GM19238 (cell line): ENCODE measurements around the gene NXNL1.
"Not testable (repeated sequence)": the region's sequence is repeated elsewhere in the genome, so short reads cannot be mapped to it uniquely, and the experiment has no call there.

ENCODE experiments used
- DNase-seq: peaks from one replicate; pipeline ENCODE4 v3.0.0; 2011; ENCODE audit warnings: low spot score; ENCODE audit not compliant: insufficient read length

NXNL1 gene

DNA sequence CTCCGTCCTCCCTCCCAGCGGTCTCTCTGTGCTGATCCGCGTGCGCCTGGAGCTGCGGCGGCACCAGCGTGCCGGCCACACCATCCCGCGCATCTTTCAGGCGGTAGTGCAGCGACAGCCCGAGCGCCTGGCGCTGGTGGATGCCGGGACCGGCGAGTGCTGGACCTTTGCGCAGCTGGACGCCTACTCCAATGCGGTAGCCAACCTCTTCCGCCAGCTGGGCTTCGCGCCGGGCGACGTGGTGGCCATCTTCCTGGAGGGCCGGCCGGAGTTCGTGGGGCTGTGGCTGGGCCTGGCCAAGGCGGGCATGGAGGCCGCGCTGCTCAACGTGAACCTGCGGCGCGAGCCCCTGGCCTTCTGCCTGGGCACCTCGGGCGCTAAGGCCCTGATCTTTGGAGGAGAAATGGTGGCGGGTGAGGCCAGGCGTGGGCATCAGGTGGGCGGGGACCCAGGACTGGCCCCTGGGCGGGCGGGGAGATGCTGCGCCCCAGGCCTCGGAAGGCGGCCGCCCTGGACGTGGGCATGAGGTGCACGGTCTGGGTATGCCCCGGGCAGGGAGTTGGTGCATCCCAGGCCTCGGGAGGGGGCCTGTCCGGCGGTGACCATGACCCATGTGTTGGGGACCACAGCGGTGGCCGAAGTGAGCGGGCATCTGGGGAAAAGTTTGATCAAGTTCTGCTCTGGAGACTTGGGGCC is 26.0 kb upstream of the NXNL1 start:
- DNase-seq = no peak

DNA sequence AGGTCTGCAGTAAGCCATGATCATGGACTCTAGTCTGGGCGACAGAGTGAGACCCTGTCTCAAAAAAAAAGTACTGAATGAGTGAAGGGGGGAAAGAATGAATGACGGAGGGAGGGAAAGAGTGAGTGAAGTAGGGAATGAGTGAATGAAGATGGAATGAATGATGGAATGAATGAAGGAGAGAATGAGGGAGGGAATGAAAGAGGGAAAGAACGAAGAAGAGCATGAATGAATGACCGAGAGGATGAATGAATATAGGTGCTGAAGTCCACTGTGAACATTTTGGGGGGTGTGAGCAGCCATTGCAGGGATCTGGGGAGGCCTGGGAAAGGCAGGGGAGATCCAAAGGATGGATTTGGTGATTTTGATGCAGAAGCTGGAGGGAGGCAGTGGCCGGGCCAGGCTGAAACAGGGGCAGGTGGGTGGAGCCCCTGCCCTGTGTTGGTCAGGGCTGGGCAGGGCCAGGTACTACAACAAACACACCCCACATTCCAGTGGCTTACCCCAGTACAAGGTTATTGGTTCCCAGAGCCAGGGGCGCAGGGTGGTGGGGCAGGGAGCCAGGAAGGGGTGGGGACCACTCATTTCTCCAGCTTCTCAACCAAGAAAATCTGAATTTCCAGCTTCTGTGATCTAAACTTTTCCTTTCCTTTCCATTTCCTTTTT is 23.9 kb upstream of the NXNL1 start:
- DNase-seq = no peak

DNA sequence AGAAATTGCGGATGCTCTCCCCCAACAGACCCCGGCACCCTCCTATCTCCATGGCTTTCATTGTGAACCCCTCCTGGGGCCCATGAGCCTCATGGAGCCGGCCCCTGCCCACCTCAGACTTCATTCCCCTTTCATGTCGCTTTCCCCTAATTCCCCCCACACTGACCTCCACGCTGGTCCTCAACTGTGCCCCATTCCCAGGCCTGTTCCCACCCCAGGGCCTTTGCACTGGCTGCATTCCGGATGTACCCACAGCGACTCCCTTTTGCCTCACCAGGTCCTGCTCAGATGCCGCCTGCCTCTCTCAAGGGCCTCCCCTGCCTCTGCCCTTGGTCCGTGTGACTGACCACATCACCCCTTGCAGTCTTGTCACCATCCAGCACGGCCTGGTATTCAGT is 22.9 kb upstream of the NXNL1 start:
- no peak for DNase-seq

DNA sequence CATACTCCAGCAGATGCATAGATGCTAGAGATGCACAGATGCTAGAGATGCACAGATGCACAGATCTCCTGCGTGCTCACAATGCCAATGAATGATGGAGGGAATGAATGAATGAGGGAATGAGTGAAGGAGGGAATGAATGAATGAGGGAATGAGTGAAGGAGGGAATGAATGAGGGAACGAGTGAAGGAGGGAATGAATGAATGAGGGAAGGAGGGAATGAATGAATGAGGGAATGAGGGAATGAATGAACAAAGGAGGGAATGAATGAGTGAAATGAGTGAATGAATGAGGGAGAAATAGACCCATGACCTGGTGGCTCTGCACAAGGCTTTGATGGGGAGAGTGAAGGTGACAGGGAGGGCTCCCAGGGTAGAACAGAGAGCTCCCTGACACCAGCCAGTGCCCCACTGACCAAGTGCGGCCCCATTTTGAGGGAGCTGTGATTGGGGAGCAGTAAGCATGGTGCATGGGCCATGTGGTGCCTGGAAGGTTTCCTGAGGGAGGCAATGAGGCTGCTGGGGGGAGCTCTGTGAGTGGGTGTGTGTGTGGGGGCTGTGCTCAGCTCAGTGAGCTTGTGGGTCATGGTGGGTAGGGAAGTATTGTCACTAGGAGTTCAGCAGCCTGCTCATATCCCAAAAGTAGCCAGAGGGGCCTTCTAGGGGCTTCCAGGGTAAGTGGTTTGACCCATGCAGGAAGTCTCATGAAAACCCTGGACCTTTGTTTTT is 22.3 kb upstream of the NXNL1 start:
- DNase-seq = no peak

DNA sequence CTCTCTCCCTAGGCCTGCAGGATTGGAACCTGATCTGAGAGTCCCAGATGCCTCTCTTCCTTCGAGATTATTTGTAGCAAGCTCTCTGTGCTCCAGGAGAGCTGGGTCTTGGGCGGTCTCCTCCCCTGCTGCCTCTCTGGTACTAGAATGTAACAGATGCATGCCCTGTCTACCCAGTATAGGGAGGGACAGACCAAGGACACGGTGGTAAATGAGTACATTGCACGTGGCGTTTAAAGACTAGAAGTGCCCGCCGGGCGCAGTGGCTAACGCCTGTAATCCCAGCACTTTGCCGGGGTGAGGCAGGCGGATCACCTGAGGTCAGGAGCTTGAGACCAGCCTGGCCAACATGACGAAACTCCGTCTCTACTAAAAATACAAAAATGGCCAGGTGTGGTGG is 21.3 kb upstream of the NXNL1 start:
- no peak for DNase-seq

DNA sequence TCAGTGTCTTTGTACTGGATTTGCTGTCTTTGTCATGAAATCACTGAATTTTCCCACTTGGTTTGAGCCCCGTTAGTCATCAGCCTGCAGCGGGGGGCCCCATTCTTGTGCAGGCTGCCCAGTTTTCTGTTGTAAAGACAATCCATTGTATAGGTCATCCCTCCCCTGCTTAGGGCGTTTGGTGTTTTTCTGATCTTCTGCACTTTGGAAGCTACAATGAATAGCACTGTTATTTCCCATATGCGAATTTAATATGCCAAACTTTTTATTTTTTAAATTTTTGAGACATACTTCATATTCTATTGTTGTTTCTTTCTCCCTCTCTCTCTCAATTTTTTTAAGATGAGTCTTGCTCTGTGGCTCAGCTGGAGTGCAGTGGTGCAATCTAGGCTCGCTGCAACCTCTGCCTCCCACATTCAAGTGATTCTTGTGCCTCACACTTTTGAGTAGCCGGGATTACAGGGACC is 18.6 kb upstream of the NXNL1 start:
- no peak for DNase-seq

DNA sequence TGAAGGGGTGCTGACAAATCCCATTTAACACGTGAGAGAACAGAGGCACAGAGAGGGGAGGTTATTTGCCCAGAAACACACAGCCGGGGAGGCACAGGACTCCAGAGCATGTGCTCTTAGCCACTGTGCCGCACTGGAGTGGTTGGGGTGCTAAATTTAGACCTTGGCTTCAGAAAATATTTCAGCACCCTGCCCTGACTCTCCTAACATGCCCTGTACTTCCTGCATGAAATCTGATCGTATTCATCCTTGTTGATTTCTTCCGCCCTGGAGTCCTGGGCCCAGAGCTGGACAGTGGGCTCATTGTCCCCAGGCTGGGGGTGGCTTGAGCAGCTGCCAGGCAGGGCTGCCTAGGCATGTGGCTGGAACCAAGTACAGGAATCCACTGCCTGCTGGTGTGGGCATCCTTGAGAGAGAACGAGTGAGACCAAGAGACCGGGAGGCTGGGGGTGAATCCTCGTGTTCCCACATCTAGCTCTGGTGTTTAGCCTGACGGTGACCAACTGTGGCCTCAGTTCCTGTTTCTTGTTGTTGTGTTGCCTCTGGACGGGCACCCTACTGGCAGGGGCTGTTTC is 14.9 kb upstream of the NXNL1 start:
- no peak for DNase-seq

DNA sequence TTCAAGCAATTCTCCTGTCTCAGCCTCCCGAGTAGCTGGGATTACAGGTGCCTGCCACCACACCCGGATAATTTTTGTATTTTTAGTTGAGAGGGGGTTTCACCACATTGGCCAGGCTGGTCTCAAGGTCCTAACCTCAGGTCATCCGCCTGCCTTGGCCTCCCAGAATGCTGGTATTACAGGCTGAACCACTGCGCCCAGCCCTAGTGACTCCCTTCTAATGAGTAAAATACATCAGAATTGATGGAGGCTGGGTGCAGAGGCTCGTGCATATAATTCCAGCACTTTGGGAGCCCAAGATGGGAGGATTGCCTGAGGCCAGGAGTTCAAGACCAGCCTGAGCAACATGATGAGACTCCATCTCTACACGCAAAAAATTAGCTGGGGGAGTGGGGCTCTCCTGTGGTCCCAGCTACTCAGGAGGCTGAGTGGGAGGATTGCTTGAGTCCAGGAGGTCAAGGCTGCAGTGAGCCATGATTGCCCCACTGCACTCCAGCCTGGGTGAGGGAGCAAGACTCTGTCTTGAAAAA is 14.3 kb upstream of the NXNL1 start:
- not testable (repeated sequence) for DNase-seq

DNA sequence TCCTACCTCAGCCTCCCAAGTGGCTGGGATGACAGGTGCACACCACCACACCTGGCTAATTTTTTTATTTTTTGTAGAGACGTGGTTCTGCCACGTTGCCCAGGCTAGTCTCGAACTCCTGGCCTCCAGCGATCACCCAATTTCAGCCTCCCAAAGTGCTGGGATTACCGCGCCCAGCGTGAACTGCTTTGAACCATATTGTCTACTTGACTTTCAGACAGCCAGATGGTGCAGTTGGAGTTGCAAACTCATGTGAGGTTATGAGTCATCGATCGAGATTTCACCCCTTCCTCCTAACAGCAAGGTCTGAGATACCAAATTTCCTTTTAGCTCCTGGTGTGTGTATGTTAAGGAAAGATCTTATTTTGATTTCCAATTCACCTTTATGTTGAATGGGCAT is 12.3 kb upstream of the NXNL1 start:
- no peak for DNase-seq

DNA sequence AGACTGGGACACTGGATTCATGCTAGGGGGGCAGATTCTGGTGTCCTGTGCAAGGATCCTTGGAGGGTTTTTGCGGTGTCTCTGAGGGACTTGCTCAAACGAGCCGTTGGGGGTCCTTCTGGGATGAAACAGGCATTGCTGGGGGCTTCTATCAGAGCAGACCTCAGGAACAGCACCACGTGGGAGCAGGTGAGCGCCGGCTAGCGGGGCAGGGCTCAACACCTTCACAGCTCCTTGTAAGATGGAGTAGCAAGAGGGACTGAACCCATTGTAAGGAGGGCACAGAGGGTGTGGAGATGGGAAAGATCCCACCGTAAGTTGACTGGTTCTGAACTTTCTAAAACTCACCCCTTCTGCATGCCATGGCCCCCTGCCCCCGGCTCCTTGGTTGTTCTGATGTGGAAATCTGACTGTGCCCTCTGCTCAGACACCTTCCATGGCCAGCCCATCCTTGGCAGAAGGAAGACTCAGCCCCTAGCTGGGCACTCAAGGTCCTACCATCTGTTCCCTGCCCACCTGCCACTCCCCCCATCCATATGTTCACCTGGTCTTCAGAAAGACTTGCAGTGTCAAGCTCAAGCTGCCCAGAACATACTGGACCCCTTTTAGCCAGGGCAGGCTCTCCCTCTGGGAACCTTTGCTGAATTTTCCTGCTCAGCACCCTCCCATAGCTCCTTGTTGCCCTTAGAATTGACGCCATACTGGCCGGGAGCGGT is 10.8 kb upstream of the NXNL1 start:
- no peak for DNase-seq

DNA sequence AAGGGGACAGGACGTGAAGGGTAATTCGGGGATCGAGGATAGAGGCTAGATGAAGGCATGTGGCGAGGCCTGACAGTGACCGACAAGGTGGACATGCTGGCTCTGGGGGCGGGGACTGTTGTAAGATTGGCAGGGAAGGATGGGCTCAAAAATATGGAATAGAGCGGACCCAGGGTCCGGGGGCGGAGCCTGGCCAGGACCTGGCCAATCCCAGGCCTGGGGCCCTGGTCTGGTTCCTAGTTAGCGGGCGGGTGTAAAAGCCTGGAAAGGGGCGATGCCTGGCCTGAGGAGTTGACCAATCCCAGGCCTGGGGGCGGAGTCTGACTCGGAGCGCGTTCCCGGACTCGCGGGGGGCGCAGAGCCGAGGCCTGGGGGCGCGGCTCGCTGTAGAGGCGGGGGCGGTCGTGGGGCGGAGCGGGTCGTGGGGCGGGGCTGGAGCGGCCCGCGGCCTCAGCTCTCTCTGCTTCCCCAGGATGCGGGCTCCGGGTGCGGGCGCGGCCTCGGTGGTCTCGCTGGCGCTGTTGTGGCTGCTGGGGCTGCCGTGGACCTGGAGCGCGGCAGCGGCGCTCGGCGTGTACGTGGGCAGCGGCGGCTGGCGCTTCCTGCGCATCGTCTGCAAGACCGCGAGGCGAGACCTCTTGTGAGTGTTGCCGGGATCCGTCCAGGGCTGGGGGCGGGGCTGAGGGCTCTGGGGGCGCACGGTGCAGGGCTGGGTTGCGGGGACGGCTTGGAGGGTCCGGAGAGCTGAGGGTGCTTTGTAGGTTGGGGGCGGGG is 9.5 kb upstream of the NXNL1 start, which contains the start of gene SLC27A1:
Gene SLC27A1 (plus strand): TSS at position 457 of the 774 bp plus-strand sequence. CDS start 17 bp downstream, at position 474.
- peak; percentile 84 for DNase-seq

DNA sequence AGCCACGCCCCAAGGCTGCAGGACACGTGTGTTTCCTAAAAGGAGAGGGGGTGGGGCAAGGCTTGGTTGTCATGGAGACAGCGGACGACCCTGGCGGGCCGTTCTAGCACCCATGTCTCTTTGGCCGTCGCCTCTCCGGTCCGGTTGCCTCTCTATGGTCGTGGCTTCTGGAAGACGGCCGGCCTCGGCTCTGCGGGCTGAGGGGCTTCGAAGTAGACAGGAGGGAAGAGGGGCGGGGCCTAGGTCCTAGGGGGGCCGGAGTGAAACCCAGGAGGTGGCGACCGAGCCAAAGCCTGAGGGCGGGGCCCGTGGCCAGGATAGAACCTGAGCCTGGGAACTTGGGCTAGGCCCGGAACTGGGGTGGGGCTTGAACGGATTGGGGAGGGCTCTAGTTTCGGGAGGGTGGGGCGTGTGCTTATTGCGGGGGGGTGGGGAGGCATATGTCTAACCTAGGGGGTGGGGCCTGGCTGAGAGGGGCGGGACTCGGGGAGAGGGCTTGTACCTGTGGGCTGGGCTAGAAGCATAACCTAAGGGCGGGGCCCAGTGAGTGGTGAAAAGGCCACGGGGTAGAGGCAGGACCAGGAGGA is 8.8 kb upstream of the NXNL1 start:
- DNase-seq = peak; percentile 69

DNA sequence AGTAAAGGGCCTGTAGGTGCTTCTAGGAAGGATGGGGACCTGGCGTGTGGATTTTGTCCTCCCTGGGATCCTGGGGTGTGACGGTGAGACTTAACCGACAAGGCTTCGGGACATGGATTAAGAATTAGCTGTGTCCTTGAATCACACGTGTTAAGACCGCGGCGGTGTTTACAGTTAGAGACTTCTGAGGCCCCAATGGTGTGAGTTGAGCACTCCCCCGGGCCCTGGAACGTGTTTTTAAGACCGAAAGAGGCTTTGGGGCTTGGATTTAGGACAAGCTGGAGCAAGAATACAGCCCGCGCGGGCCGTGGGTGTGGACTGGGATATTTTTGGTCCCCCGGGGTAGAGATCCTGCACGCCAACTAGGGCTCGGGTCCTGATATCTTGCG is 8.4 kb upstream of the NXNL1 start:
- no peak for DNase-seq

DNA sequence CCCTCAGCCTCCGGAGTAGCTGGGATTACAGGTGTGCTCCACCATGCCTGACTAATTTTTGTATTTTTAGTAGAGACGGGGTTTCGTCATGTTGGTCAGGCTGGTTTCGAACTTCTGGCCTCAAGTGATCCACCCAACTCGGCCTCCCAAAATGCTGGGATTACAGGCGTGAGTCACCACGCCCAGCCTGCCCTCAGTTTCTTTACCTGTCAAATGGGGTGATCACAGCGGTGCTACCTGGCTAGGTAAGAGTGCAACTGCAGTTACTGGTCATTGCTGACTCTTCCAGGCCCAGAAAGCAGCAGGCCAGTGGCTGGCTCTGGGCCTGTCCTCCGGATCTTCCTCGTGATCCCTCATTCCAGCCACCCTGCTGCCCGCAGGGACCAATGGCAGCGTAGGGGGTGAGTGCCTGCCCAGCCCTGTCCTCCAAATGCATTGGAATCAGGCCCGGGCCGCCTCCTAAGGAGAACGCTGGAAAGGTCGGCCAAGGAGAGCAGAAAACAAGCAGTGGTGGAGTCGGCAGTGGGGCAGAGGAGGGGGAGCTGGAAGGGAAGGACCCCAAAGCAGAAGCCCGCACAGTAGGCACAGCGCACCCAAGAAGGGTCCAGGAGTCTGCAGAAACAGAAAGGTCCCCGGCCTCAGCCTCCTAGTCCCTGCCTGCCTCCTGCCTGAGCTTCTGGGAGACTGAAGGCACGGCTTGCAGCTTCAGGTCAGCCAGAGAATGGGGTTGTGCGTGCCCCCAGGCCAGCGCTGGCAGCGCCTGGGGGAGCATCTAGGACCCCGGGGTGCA is 7.8 kb upstream of the NXNL1 start:
- DNase-seq = no peak

DNA sequence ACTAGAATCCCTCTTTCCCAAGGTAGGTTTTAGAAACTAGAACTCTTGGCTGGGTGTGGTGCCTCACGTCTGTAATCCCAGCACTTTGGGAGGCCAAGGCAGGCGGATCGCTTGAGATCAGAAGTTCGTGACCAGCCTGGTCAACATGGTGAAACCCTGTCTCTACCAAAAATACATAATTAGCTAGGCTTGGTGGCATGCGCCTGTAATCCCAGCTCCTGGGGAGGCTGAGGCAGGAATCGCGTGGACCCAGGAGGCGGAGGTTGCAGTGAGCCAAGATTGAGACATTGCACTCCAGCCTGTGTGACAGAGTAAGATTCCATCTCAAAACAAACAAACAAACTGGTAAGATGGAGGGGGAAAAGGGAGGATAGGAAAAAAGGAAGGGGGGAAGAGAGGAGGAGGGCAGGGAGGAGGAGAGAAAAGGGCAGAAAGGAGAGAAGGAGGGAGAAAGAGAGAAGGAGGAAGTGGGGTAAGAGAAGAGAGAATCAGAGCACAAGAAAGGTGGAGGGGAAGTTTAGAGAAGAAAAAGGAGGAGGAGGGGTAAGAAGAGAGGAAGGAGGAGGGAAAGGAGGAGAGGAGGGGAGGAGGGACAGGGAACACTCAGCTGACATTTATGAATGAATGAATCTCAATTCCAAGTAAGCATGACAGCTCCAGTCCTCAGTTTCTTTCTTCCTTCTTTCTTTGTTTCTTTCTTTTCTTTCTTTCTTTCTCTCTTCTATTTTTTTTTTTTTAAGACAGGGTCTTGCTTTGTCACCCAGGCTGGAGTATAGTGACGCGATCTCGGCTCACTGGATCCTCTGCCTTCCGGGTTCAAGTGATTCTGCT is 7.0 kb upstream of the NXNL1 start:
- no peak for DNase-seq

DNA sequence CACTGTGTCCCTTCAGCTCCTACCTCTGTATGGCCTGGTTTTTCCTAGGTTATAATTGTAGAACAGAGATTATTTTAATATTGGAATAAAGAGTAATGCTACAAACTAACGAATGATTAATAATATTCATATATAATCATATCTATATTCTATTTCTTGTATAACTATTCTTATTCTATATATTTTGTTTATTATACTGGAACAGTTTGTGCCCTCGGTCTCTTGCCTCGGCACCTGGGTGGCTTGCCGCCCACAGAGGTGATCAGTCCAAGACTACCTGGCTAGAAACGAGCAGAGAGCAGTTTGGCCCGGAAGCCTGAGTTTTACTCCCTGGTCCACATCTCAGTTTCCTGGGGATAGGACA is 5.7 kb upstream of the NXNL1 start:
- DNase-seq = no peak

DNA sequence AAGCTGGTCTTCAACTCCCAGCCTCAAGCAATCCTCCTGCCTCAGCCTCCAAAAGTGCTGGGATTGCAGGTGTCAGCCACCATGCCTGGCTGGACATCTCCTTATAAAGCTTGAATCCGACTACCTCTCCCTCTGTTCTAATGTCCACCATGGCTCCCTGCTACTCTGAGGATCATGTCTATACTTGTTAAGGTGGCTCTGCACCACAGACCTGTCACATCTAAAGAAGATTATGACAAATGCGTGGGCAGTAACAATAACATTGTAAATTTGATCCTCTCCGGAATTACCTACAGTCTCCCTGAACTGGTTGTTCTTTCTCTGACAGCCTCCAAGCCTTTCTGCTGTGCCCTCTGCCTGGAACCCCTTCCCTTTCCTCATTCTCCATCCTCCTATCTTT is 1.8 kb downstream of the NXNL1 start:
- DNase-seq = no peak

DNA sequence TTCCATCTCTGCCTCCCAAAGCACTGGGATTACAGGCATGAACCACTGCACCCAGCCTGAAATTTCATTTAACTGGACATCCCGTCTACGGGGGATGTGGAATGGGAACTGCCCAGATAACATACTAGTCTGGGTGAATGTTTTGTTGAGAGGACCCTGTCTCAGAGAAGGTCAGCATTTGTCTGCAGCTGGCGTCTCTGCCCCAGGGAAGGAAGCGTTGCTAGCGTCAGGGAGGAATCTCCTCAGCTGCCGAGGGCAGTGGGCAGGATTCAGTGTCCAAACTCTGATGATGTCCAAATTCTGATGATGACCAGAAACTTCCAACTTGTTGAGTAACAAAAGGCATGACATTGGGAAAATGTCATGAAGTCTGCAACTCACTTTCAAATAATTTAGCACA is 3.1 kb downstream of the NXNL1 start:
- DNase-seq = no peak
